Vagina (tissue), 2 donors: ENCODE data around the gene LRRC18.

Experiments
- CTCF ChIP-seq, 3 experiments: fragments of 450-650 bp in 2 of 3; fragments of 200-600 bp in 1 of 3; sonication (generic) in 1 of 3; IDR thresholded peaks; one replicate each; pipeline ENCODE4 v1.5.1; 2017 to 2019; ENCODE audit warnings: antibody characterized with exemption in 3 of 3, mild to moderate bottlenecking in 2 of 3, moderate library complexity in 2 of 3
- POLR2A ChIP-seq, 2 donors: fragments of 450-650 bp; IDR thresholded peaks; one replicate each; pipeline ENCODE4 v1.6.1; 2017; ENCODE audit warnings: antibody characterized with exemption in 2 of 2, mild to moderate bottlenecking in 2 of 2, moderate library complexity in 2 of 2

- TF ChIP-seq CTCF (IDR thresholded peaks at IDR 0.05) (no peak), POLR2A (IDR thresholded peaks at IDR 0.05) (no peak)
Measured at GRCh38 chr10:48901319-48901718, 38.3 kb downstream of the LRRC18 start.
